SH-SY5Y (cell line): Measurements from ENCODE around the gene LGALS3BP.

Source experiments
- GATA2 ChIP-seq: IDR thresholded peaks from 2 replicates; pipeline ENCODE4 v1.6.1; 2011; ENCODE audit warnings: mild to moderate bottlenecking, low read depth, low read length
- GATA3 ChIP-seq: IDR thresholded peaks from 2 replicates; pipeline ENCODE4 v1.6.1; 2011; ENCODE audit warnings: low read depth, mild to moderate bottlenecking, low read length, moderate library complexity

- TF ChIP-seq GATA2 (no peak), GATA3 (no peak)
Measured at GRCh38 chr17:79019632-79020584, 40.2 kb upstream of the LGALS3BP start.
